Large intestine (tissue), 3 donors: ENCODE results near the gene LRMDA. TPM values are rescaled to one million over a fixed set of nuclear protein-coding genes. Genes with fewer than 3 reads are reported as not detected.

Source experiments
- DNase-seq, 2 donors: peaks; one replicate each; pipeline versions ENCODE4 v3.0.0 to v3.0.0-alpha.2; 2013
- H3K27ac ChIP-seq: one replicate; pipeline ENCODE4 v1.5.1; 2013; ENCODE audit warnings: low read length
- H3K27me3 ChIP-seq: 2 replicates; pipeline ENCODE4 v1.6.1; 2013; ENCODE audit warnings: low read length; ENCODE audit not compliant: control insufficient read depth, insufficient read depth
- H3K36me3 ChIP-seq: 2 replicates; pipeline ENCODE4 v1.6.1; 2013; ENCODE audit warnings: low read length; ENCODE audit not compliant: control insufficient read depth, insufficient read depth
- H3K4me1 ChIP-seq: one replicate; pipeline ENCODE4 v1.6.1; 2013; ENCODE audit warnings: low read length; ENCODE audit not compliant: control insufficient read depth, insufficient read depth
- H3K4me3 ChIP-seq: one replicate; pipeline ENCODE4 v1.5.1; 2013; ENCODE audit warnings: low read length
- H3K9me3 ChIP-seq: one replicate; pipeline ENCODE4 v1.6.1; 2013; ENCODE audit warnings: mild to moderate bottlenecking, low read depth, low read length, moderate library complexity; ENCODE audit not compliant: control insufficient read depth
- WGBS: methylation state at CpG from one replicate; pipeline ENCODE4 v1.1.5; 2013; ENCODE audit warnings: low lambda C conversion rate; ENCODE audit not compliant: insufficient coverage; 5-methylcytosine and 5-hydroxymethylcytosine counted together
- polyA plus RNA-seq: library from polyadenylated mRNA; unstranded; fragments of 120-200 nt; gene quantifications from one replicate; pipeline ENCODE4 v1.2.1, GENCODE V29; 2013

LRMDA gene
- polyA plus RNA-seq, 1 donor = 5.3 TPM

GRCh38 chr10:76397181-76398042 lies 966.0 kb downstream of the LRMDA start:
- H3K4me1 ChIP-seq = no peaks in the 10 kb centered on the region
- no peaks in the 10 kb centered on the region for H3K36me3 ChIP-seq
- H3K4me3 ChIP-seq = no peak overlapping the region
- H3K9me3 ChIP-seq = no peaks in the 10 kb centered on the region
- no peaks in the 10 kb centered on the region for H3K27me3 ChIP-seq
- no peak overlapping the region for H3K27ac ChIP-seq
- WGBS = 45% methylated on average over 2 of the region's 13 CpGs
- no peak for DNase-seq

GRCh38 chr10:76398043-76398710 lies 966.8 kb downstream of the LRMDA start:
- Histone ChIP-seq H3K4me1 (no peaks in the 10 kb centered on the region), H3K9me3 (no peaks in the 10 kb centered on the region), H3K27me3 (no peaks in the 10 kb centered on the region), H3K36me3 (no peaks in the 10 kb centered on the region), H3K4me3 (no peak overlapping the region), H3K27ac (no peak overlapping the region)
- no peak for DNase-seq
- no CpG with 5 or more reads among the region's 6 CpGs for WGBS

GRCh38 chr10:76399226-76399625 lies 967.8 kb downstream of the LRMDA start:
- Histone ChIP-seq H3K27me3 (no peaks in the 10 kb centered on the region), H3K4me3 (no peak overlapping the region), H3K36me3 (no peaks in the 10 kb centered on the region), H3K27ac (no peak overlapping the region), H3K4me1 (no peaks in the 10 kb centered on the region), H3K9me3 (no peaks in the 10 kb centered on the region)
- DNase-seq = no peak
- no CpG with 5 or more reads among the region's 4 CpGs for WGBS

- 100% methylated on average over 2 of the region's 3 CpGs for WGBS
- Histone ChIP-seq H3K27ac (no peak overlapping the region), H3K4me1 (no peaks in the 10 kb centered on the region), H3K36me3 (no peaks in the 10 kb centered on the region), H3K4me3 (no peak overlapping the region), H3K9me3 (no peaks in the 10 kb centered on the region), H3K27me3 (no peaks in the 10 kb centered on the region)
- no peak for DNase-seq
Observed at GRCh38 chr10:76401006-76401405, 969.6 kb downstream of the LRMDA start.

- DNase-seq = no peak
- no peak overlapping the region for H3K4me3 ChIP-seq
- no CpG with 5 or more reads among the region's 4 CpGs for whole genome bisulfite sequencing
- peaks cover 5% of the 10 kb centered on the region for H3K4me1 ChIP-seq
- no peaks in the 10 kb centered on the region for H3K9me3 ChIP-seq
- no peaks in the 10 kb centered on the region for H3K27me3 ChIP-seq
- H3K27ac ChIP-seq = no peak overlapping the region
- no peaks in the 10 kb centered on the region for H3K36me3 ChIP-seq
Observed at GRCh38 chr10:76403912-76404311, 972.5 kb downstream of the LRMDA start.

- Histone ChIP-seq H3K36me3 (no peaks in the 10 kb centered on the region), H3K27ac (no peak overlapping the region), H3K4me3 (no peak overlapping the region), H3K9me3 (no peaks in the 10 kb centered on the region), H3K4me1 (peaks cover 5% of the 10 kb centered on the region), H3K27me3 (no peaks in the 10 kb centered on the region)
- DNase-seq = no peak
- WGBS = 84% methylated on average over 2 of the region's 4 CpGs
Observed at GRCh38 chr10:76404531-76404930, 973.1 kb downstream of the LRMDA start.

GRCh38 chr10:76405922-76406321 lies 974.5 kb downstream of the LRMDA start:
- H3K36me3 ChIP-seq = no peaks in the 10 kb centered on the region
- DNase-seq = no peak
- H3K27me3 ChIP-seq = no peaks in the 10 kb centered on the region
- H3K4me1 ChIP-seq = peaks cover 5% of the 10 kb centered on the region
- WGBS = no CpG with 5 or more reads among the region's 6 CpGs
- H3K9me3 ChIP-seq = no peaks in the 10 kb centered on the region
- no peak overlapping the region for H3K27ac ChIP-seq
- H3K4me3 ChIP-seq = no peak overlapping the region

GRCh38 chr10:76408646-76409045 lies 977.2 kb downstream of the LRMDA start:
- Histone ChIP-seq H3K9me3 (no peaks in the 10 kb centered on the region), H3K36me3 (no peaks in the 10 kb centered on the region), H3K27me3 (no peaks in the 10 kb centered on the region), H3K4me3 (no peak overlapping the region), H3K27ac (no peak overlapping the region), H3K4me1 (peaks cover 5% of the 10 kb centered on the region)
- no peak for DNase-seq
- no CpG with 5 or more reads among the region's 3 CpGs for WGBS

GRCh38 chr10:76411729-76412435 lies 980.5 kb downstream of the LRMDA start:
- no peak overlapping the region for H3K27ac ChIP-seq
- no peaks in the 10 kb centered on the region for H3K9me3 ChIP-seq
- H3K4me3 ChIP-seq = no peak overlapping the region
- WGBS = no CpG with 5 or more reads among the region's 8 CpGs
- H3K27me3 ChIP-seq = no peaks in the 10 kb centered on the region
- no peaks in the 10 kb centered on the region for H3K36me3 ChIP-seq
- DNase-seq = no peak
- H3K4me1 ChIP-seq = peaks cover 5% of the 10 kb centered on the region

- H3K4me3 ChIP-seq = no peak overlapping the region
- no peak overlapping the region for H3K27ac ChIP-seq
- no peaks in the 10 kb centered on the region for H3K9me3 ChIP-seq
- no CpG with 5 or more reads among the region's 7 CpGs for WGBS
- peak in 1 of 2 donors; percentile 17 for DNase-seq
- no peaks in the 10 kb centered on the region for H3K36me3 ChIP-seq
- H3K4me1 ChIP-seq = no peaks in the 10 kb centered on the region
- H3K27me3 ChIP-seq = no peaks in the 10 kb centered on the region
Observed at GRCh38 chr10:76415554-76415953, 984.1 kb downstream of the LRMDA start.
